ENCODE measurements around the gene ANKMY1. TPM values are rescaled to one million over a fixed set of nuclear protein-coding genes. Genes with fewer than 3 reads are reported as not detected.

ANKMY1 gene
- total RNA-seq, 2 donors from 2014 or later: 15.4 to 22.1 TPM

GRCh38 chr2:240511351-240512108 is 46.3 kb downstream of the ANKMY1 start:
- no peaks in the 10 kb centered on the region for H3K9me3 Mint-ChIP-seq
- no peak for ATAC-seq
- H3K36me3 Mint-ChIP-seq: no peaks in the 10 kb centered on the region
- H3K27ac Mint-ChIP-seq: no peak overlapping the region
- DNase-seq (ENCODE audit: low spot score in 2 of 2): no peak

DNA sequence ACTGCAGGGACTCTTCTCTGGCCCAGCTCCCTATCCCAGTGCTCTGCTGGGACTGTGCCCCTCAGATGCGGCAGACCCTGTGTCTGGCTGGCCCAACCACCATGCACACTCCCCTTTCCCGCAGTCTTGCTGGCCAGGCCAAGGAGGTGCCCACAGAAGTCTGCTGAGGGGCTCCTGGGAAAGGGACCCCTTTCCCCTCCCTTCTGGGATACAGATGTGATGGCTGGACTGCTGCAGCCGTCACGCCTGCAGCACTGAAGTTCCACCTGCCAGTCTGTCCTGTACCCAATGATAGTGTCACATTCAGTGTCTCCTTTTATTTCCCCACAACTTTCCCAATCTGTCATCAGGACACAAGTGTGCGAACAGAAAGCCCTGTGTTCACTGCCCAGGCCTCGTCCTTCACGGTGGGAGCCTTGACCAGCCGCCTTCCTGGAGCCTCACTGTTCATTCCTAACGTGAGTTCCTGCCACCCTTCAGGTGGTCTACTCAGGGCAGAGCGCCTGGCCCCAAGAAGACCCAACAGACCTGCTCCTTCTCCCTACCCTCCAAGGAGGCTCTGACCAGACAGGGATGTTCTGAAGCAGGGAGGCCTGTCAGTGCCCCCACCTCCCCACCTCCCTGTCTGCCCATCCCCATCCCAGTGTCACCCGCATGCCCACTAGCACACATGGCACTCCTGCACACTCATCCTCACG is 47.1 kb downstream of the ANKMY1 start:
- H3K27ac Mint-ChIP-seq: peak overlapping the region in 1 of 2 donors; percentile 85

GRCh38 chr2:240509667-240510512 is 47.9 kb downstream of the ANKMY1 start:
- no peak for DNase-seq (ENCODE audit: low spot score in 2 of 2)
- Mint-ChIP-seq H3K9me3 (no peaks in the 10 kb centered on the region), H3K27ac (peak overlapping the region in 1 of 2 donors; percentile 85), H3K36me3 (no peaks in the 10 kb centered on the region)
- ATAC-seq: no peak

More for the DNA sequence above, 47.1 kb downstream of the ANKMY1 start:
- Mint-ChIP-seq H3K9me3 (no peaks in the 10 kb centered on the region), H3K36me3 (no peaks in the 10 kb centered on the region)
- ATAC-seq: no peak
- no peak for DNase-seq (ENCODE audit: low spot score in 2 of 2)

DNA sequence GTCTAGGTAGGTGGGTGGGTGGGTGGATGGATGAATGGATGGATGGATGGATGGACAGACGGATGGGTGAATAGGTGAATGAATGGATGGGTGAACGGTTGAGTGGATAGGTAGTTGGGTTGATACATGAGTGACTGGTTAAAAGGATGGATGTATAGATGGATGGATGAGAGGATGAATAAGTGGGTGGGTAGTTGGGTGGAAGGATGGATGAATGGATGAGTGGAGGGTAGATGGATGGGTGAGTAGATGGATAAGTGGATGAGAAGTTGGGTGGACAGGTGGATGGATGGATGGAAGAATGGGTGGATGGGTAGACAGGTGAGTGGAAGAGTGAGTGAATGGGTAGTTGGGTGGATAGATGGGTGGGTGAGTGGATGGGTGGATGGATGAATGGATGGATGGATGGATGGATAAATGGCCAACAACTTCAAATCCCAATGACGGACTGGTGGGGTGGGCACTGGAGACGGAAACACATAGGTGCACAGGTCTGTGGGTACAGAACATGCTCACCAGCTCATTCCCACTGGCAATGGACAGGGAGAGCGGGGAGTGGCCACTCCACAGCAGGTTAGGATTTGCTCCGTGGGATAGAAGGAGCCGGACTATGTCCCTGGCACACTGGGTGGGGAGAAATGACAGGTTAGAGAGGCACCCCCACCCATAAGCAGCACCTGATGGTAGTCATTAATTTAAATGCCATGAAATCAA is 48.8 kb downstream of the ANKMY1 start:
- ATAC-seq (no peak), DNase-seq (ENCODE audit: low spot score in 2 of 2) (no peak)
- H3K9me3 Mint-ChIP-seq: no peaks in the 10 kb centered on the region

DNA sequence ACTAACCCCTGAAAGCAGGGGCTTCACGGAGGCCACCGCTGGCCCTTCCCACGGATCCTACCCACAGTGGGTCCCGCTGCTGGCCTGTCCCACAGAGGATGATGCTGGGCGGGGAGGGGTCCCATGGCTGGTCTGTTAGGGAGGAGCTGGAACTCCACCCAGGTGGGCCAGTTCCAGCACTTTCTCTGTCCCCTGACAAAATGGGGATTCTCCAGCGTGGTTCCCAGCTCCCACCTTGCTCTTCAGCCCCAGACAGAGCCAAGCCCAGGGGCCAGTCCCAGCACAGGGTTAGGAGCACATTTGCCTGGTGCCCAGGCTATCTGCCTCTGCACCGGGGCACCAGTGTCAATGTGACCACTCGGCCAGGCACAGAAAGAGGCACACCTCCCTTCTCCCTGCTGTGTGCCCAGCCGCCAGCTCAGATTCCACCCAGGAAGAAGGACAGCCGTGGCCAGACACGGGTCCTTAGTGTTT is 50.0 kb downstream of the ANKMY1 start:
- no peak for DNase-seq (ENCODE audit: low spot score in 2 of 2)
- Mint-ChIP-seq H3K36me3 (no peaks in the 10 kb centered on the region), H3K27ac (peak overlapping the region in 1 of 2 donors; percentile 48), H3K9me3 (no peaks in the 10 kb centered on the region)
- ATAC-seq: no peak

More for the DNA sequence above, 48.8 kb downstream of the ANKMY1 start:
- Mint-ChIP-seq H3K27ac (no peak overlapping the region), H3K36me3 (no peaks in the 10 kb centered on the region)

GRCh38 chr2:240507060-240507777 is 50.6 kb downstream of the ANKMY1 start:
- no peak for ATAC-seq
- DNase-seq (ENCODE audit: low spot score in 2 of 2): no peak
- Mint-ChIP-seq H3K36me3 (no peaks in the 10 kb centered on the region), H3K27ac (peak overlapping the region in 1 of 2 donors; percentile 48), H3K9me3 (no peaks in the 10 kb centered on the region)

GRCh38 chr2:240506406-240507059 is 51.3 kb downstream of the ANKMY1 start:
- no peak for ATAC-seq
- Mint-ChIP-seq H3K27ac (no peak overlapping the region), H3K9me3 (no peaks in the 10 kb centered on the region), H3K36me3 (no peaks in the 10 kb centered on the region)
- DNase-seq (ENCODE audit: low spot score in 2 of 2): no peak

- H3K9me3 Mint-ChIP-seq: no peaks in the 10 kb centered on the region
- ATAC-seq: no peak
- no peak overlapping the region for H3K27ac Mint-ChIP-seq
- DNase-seq (ENCODE audit: low spot score in 2 of 2): no peak
- H3K36me3 Mint-ChIP-seq: no peaks in the 10 kb centered on the region
Measured at GRCh38 chr2:240505910-240506309, 51.9 kb downstream of the ANKMY1 start.

GRCh38 chr2:240503848-240504247 is 53.9 kb downstream of the ANKMY1 start:
- no peak for DNase-seq (ENCODE audit: low spot score in 2 of 2)

GRCh38 chr2:240503375-240503774 is 54.4 kb downstream of the ANKMY1 start:
- Mint-ChIP-seq H3K9me3 (no peaks in the 10 kb centered on the region), H3K36me3 (no peaks in the 10 kb centered on the region), H3K27ac (no peak overlapping the region)
- DNase-seq (ENCODE audit: low spot score in 2 of 2): no peak
- ATAC-seq: no peak

More at GRCh38 chr2:240503848-240504247, 53.9 kb downstream of the ANKMY1 start:
- no peak for ATAC-seq
- no peaks in the 10 kb centered on the region for H3K9me3 Mint-ChIP-seq
- no peak overlapping the region for H3K27ac Mint-ChIP-seq
- H3K36me3 Mint-ChIP-seq: no peaks in the 10 kb centered on the region

GRCh38 chr2:240502430-240503121 is 55.2 kb downstream of the ANKMY1 start:
- no peak for DNase-seq (ENCODE audit: low spot score in 2 of 2)

GRCh38 chr2:240502059-240502429 is 55.7 kb downstream of the ANKMY1 start:
- Mint-ChIP-seq H3K27ac (peak overlapping the region in 1 of 2 donors; percentile 57), H3K9me3 (no peaks in the 10 kb centered on the region), H3K36me3 (peaks cover 5 to 8% of the 10 kb centered on the region in 2 donors)
- no peak for DNase-seq (ENCODE audit: low spot score in 2 of 2)
- no peak for ATAC-seq

More at GRCh38 chr2:240502430-240503121, 55.2 kb downstream of the ANKMY1 start:
- Mint-ChIP-seq H3K36me3 (peaks cover 2 to 3% of the 10 kb centered on the region in 2 donors), H3K9me3 (no peaks in the 10 kb centered on the region), H3K27ac (peak overlapping the region in 1 of 2 donors; percentile 57)
- ATAC-seq: no peak

DNA sequence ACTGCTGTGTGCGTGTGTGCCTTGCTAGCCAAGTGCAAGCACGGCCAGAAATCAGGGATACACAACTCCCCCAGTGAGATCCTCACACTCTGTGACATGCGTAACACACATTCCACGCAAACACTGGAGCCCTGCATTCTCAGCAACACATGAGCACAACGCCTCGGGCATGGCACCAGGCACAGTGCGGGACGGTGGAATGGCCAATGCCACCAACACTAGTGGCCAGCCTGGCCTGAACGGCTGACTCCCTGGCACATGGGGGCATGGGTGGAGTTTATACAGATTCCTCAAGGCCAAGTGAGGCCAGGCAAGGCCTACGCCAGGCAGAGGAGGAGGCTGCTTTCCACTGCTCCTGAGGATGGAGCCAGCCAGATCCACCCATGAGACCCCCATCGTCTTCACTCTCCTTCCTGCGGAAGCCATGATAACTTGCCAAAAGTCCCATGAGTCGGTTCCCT is 56.2 kb downstream of the ANKMY1 start:
- Mint-ChIP-seq H3K9me3 (no peaks in the 10 kb centered on the region), H3K36me3 (peaks cover 8 to 9% of the 10 kb centered on the region in 2 donors), H3K27ac (no peak overlapping the region)
- DNase-seq (ENCODE audit: low spot score in 2 of 2) (peak in 1 of 2 donors; percentile 34), ATAC-seq (no peak)

- peak in 1 of 2 donors; percentile 44 for DNase-seq (ENCODE audit: low spot score in 2 of 2)
Measured at GRCh38 chr2:240500561-240501423, 57.0 kb downstream of the ANKMY1 start.

More at GRCh38 chr2:240500561-240501423, 57.0 kb downstream of the ANKMY1 start:
- no peak for ATAC-seq
- H3K27ac Mint-ChIP-seq: no peak overlapping the region
- peaks cover 8 to 11% of the 10 kb centered on the region in 2 donors for H3K36me3 Mint-ChIP-seq
- H3K9me3 Mint-ChIP-seq: no peaks in the 10 kb centered on the region
